Mucosa of stomach (tissue), 1 donor: ENCODE measurements around the gene MFSD8.
"Not testable (repeated sequence)": the region's sequence is repeated elsewhere in the genome, so short reads cannot be mapped to it uniquely, and the experiment has no call there.

Experiments used
- H3K27me3 ChIP-seq: one replicate; pipeline ENCODE4 v1.7.0; 2013; ENCODE audit warnings: mild to moderate bottlenecking, low read length; ENCODE audit not compliant: control insufficient read depth, insufficient read depth
- H3K36me3 ChIP-seq: one replicate; pipeline ENCODE4 v1.7.0; 2013; ENCODE audit warnings: low read length; ENCODE audit not compliant: control insufficient read depth, insufficient read depth
- H3K4me1 ChIP-seq: one replicate; pipeline ENCODE4 v1.7.0; 2013; ENCODE audit warnings: mild to moderate bottlenecking, low read length; ENCODE audit not compliant: control insufficient read depth, insufficient read depth
- H3K4me3 ChIP-seq: one replicate; pipeline ENCODE4 v1.7.0; 2013; ENCODE audit warnings: low read length
- H3K9ac ChIP-seq: one replicate; pipeline ENCODE4 v1.7.0; 2013; ENCODE audit warnings: mild to moderate bottlenecking, low read length, moderate library complexity
- H3K9me3 ChIP-seq: one replicate; pipeline ENCODE4 v1.7.0; 2013; ENCODE audit warnings: mild to moderate bottlenecking, low read length, moderate library complexity; ENCODE audit not compliant: control insufficient read depth
- donor health status: Pancreatic carcinoma.

Gene MFSD8

GRCh38 chr4:127970925-127971324 is 6.0 kb upstream of the MFSD8 start:
- not testable (repeated sequence) for H3K27me3 ChIP-seq, H3K4me3 ChIP-seq, H3K9ac ChIP-seq, H3K36me3 ChIP-seq, H3K4me1 ChIP-seq, H3K9me3 ChIP-seq

- H3K36me3 ChIP-seq: no peaks in the 10 kb centered on the region
- no peaks in the 10 kb centered on the region for H3K4me1 ChIP-seq
- no peak overlapping the region for H3K4me3 ChIP-seq
- H3K9me3 ChIP-seq: no peaks in the 10 kb centered on the region
- H3K27me3 ChIP-seq: no peaks in the 10 kb centered on the region
- no peak overlapping the region for H3K9ac ChIP-seq
Observed at GRCh38 chr4:127968586-127968985, 3.6 kb upstream of the MFSD8 start.

GRCh38 chr4:127967141-127967775 is 2.3 kb upstream of the MFSD8 start:
- Histone ChIP-seq H3K4me3 (no peak overlapping the region), H3K4me1 (no peaks in the 10 kb centered on the region)

GRCh38 chr4:127965803-127966175 is 816 bp upstream of the MFSD8 start:
- no peaks in the 10 kb centered on the region for H3K36me3 ChIP-seq
- H3K9me3 ChIP-seq: no peaks in the 10 kb centered on the region
- H3K27me3 ChIP-seq: no peaks in the 10 kb centered on the region
- H3K9ac ChIP-seq: peak overlapping the region; percentile 93
- H3K4me1 ChIP-seq: no peaks in the 10 kb centered on the region
- H3K4me3 ChIP-seq: peak overlapping the region; percentile 40

More at GRCh38 chr4:127967141-127967775, 2.3 kb upstream of the MFSD8 start:
- Histone ChIP-seq H3K9ac (no peak overlapping the region), H3K9me3 (no peaks in the 10 kb centered on the region), H3K27me3 (no peaks in the 10 kb centered on the region), H3K36me3 (no peaks in the 10 kb centered on the region)

- H3K27me3 ChIP-seq, H3K36me3 ChIP-seq, H3K4me1 ChIP-seq, H3K9me3 ChIP-seq: not testable (repeated sequence)
- peak overlapping the region; percentile 93 for H3K9ac ChIP-seq
- peak overlapping the region; percentile 92 for H3K4me3 ChIP-seq
Observed at GRCh38 chr4:127964426-127965061, 429 bp downstream of the MFSD8 start.

- H3K27me3 ChIP-seq: not testable (repeated sequence)
Observed at GRCh38 chr4:127963633-127964398, 1.2 kb downstream of the MFSD8 start.

GRCh38 chr4:127959794-127960193 is 5.2 kb downstream of the MFSD8 start:
- Histone ChIP-seq H3K4me1 (no peaks in the 10 kb centered on the region), H3K4me3 (no peak overlapping the region), H3K9me3 (no peaks in the 10 kb centered on the region), H3K36me3 (no peaks in the 10 kb centered on the region), H3K9ac (no peak overlapping the region), H3K27me3 (no peaks in the 10 kb centered on the region)

More at GRCh38 chr4:127963633-127964398, 1.2 kb downstream of the MFSD8 start:
- not testable (repeated sequence) for H3K4me3 ChIP-seq, H3K9ac ChIP-seq, H3K36me3 ChIP-seq, H3K4me1 ChIP-seq, H3K9me3 ChIP-seq

- Histone ChIP-seq H3K9me3 (no peaks in the 10 kb centered on the region), H3K4me3 (no peak overlapping the region), H3K36me3 (no peaks in the 10 kb centered on the region), H3K27me3 (no peaks in the 10 kb centered on the region), H3K9ac (no peak overlapping the region), H3K4me1 (no peaks in the 10 kb centered on the region)
Observed at GRCh38 chr4:127957105-127957504, 7.9 kb downstream of the MFSD8 start.

- Histone ChIP-seq H3K9me3 (no peaks in the 10 kb centered on the region), H3K4me3 (no peak overlapping the region), H3K9ac (no peak overlapping the region), H3K27me3 (no peaks in the 10 kb centered on the region), H3K36me3 (no peaks in the 10 kb centered on the region), H3K4me1 (no peaks in the 10 kb centered on the region)
Observed at GRCh38 chr4:127936974-127937373, 28.0 kb downstream of the MFSD8 start.

- H3K9ac ChIP-seq, H3K27me3 ChIP-seq, H3K36me3 ChIP-seq, H3K4me3 ChIP-seq, H3K4me1 ChIP-seq, H3K9me3 ChIP-seq: not testable (repeated sequence)
Observed at GRCh38 chr4:127931836-127932235, 33.1 kb downstream of the MFSD8 start.

- no peak overlapping the region for H3K4me3 ChIP-seq
- no peaks in the 10 kb centered on the region for H3K27me3 ChIP-seq
- no peaks in the 10 kb centered on the region for H3K9me3 ChIP-seq
- H3K36me3 ChIP-seq: no peaks in the 10 kb centered on the region
- no peak overlapping the region for H3K9ac ChIP-seq
- no peaks in the 10 kb centered on the region for H3K4me1 ChIP-seq
Observed at GRCh38 chr4:127930175-127930574, 34.8 kb downstream of the MFSD8 start.

GRCh38 chr4:127925720-127926119 is 39.3 kb downstream of the MFSD8 start:
- H3K36me3 ChIP-seq, H3K9me3 ChIP-seq, H3K4me1 ChIP-seq, H3K9ac ChIP-seq, H3K27me3 ChIP-seq, H3K4me3 ChIP-seq: not testable (repeated sequence)
